Lower lobe of right lung (tissue), 2 donors: ENCODE data around the gene ETV5. TPM values are rescaled to one million over a fixed set of nuclear protein-coding genes. Genes with fewer than 3 reads are reported as not detected.

Source experiments
- ATAC-seq, 2 donors: fragments of 200-7000 bp; cut with Tn5 transposase; one replicate each; pipeline ENCODE4 v1.9.1; 2020 to 2022; ENCODE audit warnings: mild to moderate bottlenecking in 2 of 2, moderate library complexity in 2 of 2
- DNase-seq: peaks from one replicate; pipeline ENCODE4 v3.0.0-alpha.2; 2020
- H3K27ac ChIP-seq: fragments of 200-600 bp; one replicate; pipeline ENCODE4 v1.8.0; 2022
- H3K27me3 ChIP-seq: fragments of 200-600 bp; one replicate; pipeline ENCODE4 v1.8.0; 2022; ENCODE audit warnings: low read depth
- H3K36me3 ChIP-seq: fragments of 200-600 bp; one replicate; pipeline ENCODE4 v1.8.0; 2022; ENCODE audit warnings: mild to moderate bottlenecking
- H3K4me1 ChIP-seq: fragments of 200-600 bp; one replicate; pipeline ENCODE4 v1.8.0; 2022
- H3K4me3 ChIP-seq: fragments of 200-600 bp; one replicate; pipeline ENCODE4 v1.8.0; 2022; ENCODE audit warnings: mild to moderate bottlenecking
- H3K9me3 ChIP-seq: fragments of 200-600 bp; one replicate; pipeline ENCODE4 v1.8.0; 2022
- intact Hi-C: fragments of 100-400 bp; cut with DNase I; formaldehyde crosslinking; loops from one replicate; pipeline ENCODE4 v1.11.0; 2022
- total RNA-seq: library from RNA; stranded (reverse); fragmentation: NEBNext Ultra II Directional; extraction: Animal tissue kit (Norgen Biotek cat#: 25700); gene quantifications from one replicate; pipeline ENCODE4 v1.2.1, GENCODE V29; 2021
- TF ChIP-seq, protein P1 (sequence below): fragments of 200-600 bp; IDR thresholded peaks from one replicate; pipeline ENCODE4 v1.8.0; 2022; ENCODE audit warnings: antibody characterized with exemption, mild to moderate bottlenecking
- donor health status: DM: no; HTN: yes; CAD: no; lungs with severe emphysema.

Gene ETV5
- total RNA-seq, 1 donor from 2014 or later, result 65.5 TPM

DNA sequence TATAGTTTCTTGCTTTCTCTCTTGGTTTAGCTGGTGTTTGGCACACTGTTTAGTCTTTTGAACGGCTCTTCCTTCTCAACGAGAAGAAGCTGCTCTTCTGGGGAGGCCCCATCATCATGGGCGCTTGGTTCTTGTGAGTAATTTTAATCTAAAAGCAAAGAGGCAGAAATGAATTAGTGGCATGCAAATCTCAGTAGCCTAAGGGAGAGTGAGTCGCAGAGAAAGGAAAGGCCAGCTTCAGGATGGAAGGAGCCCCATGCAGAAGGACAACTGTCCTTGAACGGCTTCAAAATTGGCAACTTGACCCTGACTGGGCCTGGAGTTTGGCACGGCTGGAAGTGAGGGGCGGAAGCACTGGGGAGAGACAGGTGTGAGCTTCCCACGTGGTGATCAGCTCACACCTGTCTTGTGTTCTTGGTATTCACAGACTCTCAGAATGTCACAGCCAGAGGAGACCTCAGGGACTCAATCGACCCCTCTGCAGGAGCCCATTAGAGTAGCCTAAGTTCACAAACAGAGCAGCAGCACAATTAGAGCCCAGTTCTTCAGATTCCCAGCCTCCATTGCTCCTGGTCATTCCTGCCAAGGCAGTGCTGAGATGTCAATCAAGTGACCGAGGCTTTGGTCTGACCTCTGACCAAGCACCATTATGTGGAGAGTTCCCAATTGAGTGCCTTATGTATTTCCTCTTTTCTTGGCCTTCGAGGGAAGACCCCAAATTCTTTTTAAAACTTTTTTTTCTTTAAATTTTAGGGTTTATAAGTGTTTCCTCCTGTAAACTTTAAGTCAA lies 41.3 kb upstream of the ETV5 start:
- Histone ChIP-seq H3K27me3 (no peaks in the 10 kb centered on the region), H3K4me3 (no peak overlapping the region), H3K36me3 (no peaks in the 10 kb centered on the region), H3K9me3 (no peaks in the 10 kb centered on the region), H3K4me1 (no peaks in the 10 kb centered on the region), H3K27ac (no peak overlapping the region)
- no peak for DNase-seq
- no peak for ATAC-seq
- intact Hi-C loops, result no loop called here
- TF ChIP-seq, protein P1, sequence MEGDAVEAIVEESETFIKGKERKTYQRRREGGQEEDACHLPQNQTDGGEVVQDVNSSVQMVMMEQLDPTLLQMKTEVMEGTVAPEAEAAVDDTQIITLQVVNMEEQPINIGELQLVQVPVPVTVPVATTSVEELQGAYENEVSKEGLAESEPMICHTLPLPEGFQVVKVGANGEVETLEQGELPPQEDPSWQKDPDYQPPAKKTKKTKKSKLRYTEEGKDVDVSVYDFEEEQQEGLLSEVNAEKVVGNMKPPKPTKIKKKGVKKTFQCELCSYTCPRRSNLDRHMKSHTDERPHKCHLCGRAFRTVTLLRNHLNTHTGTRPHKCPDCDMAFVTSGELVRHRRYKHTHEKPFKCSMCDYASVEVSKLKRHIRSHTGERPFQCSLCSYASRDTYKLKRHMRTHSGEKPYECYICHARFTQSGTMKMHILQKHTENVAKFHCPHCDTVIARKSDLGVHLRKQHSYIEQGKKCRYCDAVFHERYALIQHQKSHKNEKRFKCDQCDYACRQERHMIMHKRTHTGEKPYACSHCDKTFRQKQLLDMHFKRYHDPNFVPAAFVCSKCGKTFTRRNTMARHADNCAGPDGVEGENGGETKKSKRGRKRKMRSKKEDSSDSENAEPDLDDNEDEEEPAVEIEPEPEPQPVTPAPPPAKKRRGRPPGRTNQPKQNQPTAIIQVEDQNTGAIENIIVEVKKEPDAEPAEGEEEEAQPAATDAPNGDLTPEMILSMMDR, result no peak

- Histone ChIP-seq H3K27me3 (no peaks in the 10 kb centered on the region), H3K27ac (no peak overlapping the region), H3K4me1 (no peaks in the 10 kb centered on the region), H3K4me3 (no peak overlapping the region), H3K9me3 (no peaks in the 10 kb centered on the region), H3K36me3 (no peaks in the 10 kb centered on the region)
- TF ChIP-seq, protein P1, result no peak
- DNase-seq (no peak), ATAC-seq (no peak)
- intact Hi-C loops, result no loop called here
These were observed 40.6 kb upstream of the ETV5 start for GRCh38 chr3:186149319-186149960.

DNA sequence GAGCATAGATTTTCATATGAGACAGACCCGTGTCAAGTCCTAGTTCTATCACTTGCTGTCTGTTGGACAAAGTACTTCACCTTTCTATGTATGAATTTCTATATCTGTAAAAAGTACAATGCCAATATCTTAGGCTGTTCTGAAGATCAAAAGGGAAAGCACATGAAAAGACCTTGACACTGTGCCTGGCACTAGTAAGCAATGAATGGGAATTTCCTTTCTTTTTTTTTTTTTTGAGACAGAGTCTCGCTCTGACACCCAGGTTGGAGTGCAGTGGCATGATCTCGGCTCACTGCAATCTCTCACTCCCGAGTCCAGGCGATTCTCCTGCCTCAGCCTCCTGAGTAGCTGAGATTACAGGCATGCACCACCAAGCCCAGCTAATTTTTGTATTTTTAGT lies 35.4 kb upstream of the ETV5 start:
- intact Hi-C loops, result no loop called here
- Histone ChIP-seq H3K4me1 (no peaks in the 10 kb centered on the region), H3K27ac (no peak overlapping the region), H3K9me3 (no peaks in the 10 kb centered on the region), H3K27me3 (no peaks in the 10 kb centered on the region), H3K36me3 (no peaks in the 10 kb centered on the region), H3K4me3 (no peak overlapping the region)
- DNase-seq, result no peak
- TF ChIP-seq, protein P1, result no peak
- ATAC-seq, result no peak

DNA sequence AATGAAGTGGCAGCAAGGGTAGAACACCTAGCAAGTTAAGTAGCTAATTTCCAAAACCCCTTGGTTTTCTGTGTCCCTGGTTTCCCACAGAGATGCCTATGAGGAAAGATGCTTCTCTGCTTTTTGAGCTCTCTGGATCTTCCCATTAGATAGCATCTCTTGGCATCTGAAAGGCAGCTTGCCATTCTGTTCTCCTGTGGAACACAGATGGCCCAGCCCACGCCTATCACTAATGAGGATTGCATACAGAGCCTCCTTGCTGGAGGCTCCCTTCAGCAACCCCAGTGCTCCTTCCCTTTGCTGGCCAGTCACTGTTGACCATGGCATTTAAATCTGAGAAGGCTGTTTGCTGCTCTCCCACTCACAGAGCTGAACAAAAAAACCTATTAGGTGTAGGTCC lies 34.4 kb upstream of the ETV5 start:
- Histone ChIP-seq H3K36me3 (no peaks in the 10 kb centered on the region), H3K9me3 (no peaks in the 10 kb centered on the region), H3K27me3 (no peaks in the 10 kb centered on the region), H3K4me3 (no peak overlapping the region), H3K4me1 (no peaks in the 10 kb centered on the region), H3K27ac (no peak overlapping the region)
- TF ChIP-seq, protein P1, result no peak
- no peak for ATAC-seq
- DNase-seq, result no peak
- intact Hi-C loops, result no loop called here

- H3K36me3 ChIP-seq, result no peaks in the 10 kb centered on the region
- no peak for ATAC-seq
- H3K4me1 ChIP-seq, result no peaks in the 10 kb centered on the region
- TF ChIP-seq, protein P1, result no peak
- no peak for DNase-seq
- H3K9me3 ChIP-seq, result no peaks in the 10 kb centered on the region
- no peak overlapping the region for H3K27ac ChIP-seq
- H3K4me3 ChIP-seq, result no peak overlapping the region
- intact Hi-C loops, result no loop called here
- no peaks in the 10 kb centered on the region for H3K27me3 ChIP-seq
These were observed 33.6 kb upstream of the ETV5 start for GRCh38 chr3:186142393-186142932.
